Right atrium auricular region (tissue), 2 donors: ENCODE results near the gene ARL8B. TPM values are rescaled to one million over a fixed set of nuclear protein-coding genes. Genes with fewer than 3 reads are reported as not detected.

Source experiments
- DNase-seq: peaks from one replicate; pipeline ENCODE4 v3.0.0-alpha.2; 2019; ENCODE audit warnings: low spot score
- H3K27ac ChIP-seq, 2 donors: fragments of 200-600 bp; sonication (generic); 1 replicate in 1 of 2; 2 replicates in 1 of 2; pipeline ENCODE4 v1.5.1; 2016 to 2019
- H3K27me3 ChIP-seq, 2 donors: fragments of 200-600 bp; sonication (generic); one replicate each; pipeline versions ENCODE4 v1.5.1 to v1.6.0; 2017 to 2019
- H3K36me3 ChIP-seq: fragments of 200-600 bp; sonication (generic); one replicate; pipeline ENCODE4 v1.5.1; 2016
- H3K4me1 ChIP-seq, 2 donors: fragments of 200-600 bp; sonication (generic); one replicate each; pipeline versions ENCODE4 v1.5.1 to v1.6.0; 2017 to 2019
- H3K4me3 ChIP-seq, 2 donors: fragments of 200-600 bp; sonication (generic); 1 replicate in 1 of 2; 2 replicates in 1 of 2; pipeline ENCODE4 v1.5.1; 2017 to 2019; ENCODE audit warnings: mild to moderate bottlenecking in 1 of 2, moderate library complexity in 1 of 2
- H3K9me3 ChIP-seq, 2 donors: fragments of 200-600 bp; sonication (generic); one replicate each; pipeline ENCODE4 v1.5.1; 2019
- total RNA-seq, 2 donors: library from RNA; depleted of rRNA; stranded (reverse); fragments of >200 nt; gene quantifications; one replicate each; pipeline ENCODE4 v1.1.0, GENCODE V29; 2016
- TF ChIP-seq, protein P1 (sequence below), 2 donors: fragments of 200-600 bp; sonication (generic); IDR thresholded peaks; one replicate each; pipeline ENCODE4 v1.5.1; 2019; ENCODE audit warnings: antibody characterized with exemption in 2 of 2

ARL8B gene
- total RNA-seq, 2 donors from 2014 or later: 33.9 to 35.6 TPM

- H3K9me3 ChIP-seq: no peaks in the 10 kb centered on the region
- H3K4me3 ChIP-seq: no peak overlapping the region
- H3K27me3 ChIP-seq: no peaks in the 10 kb centered on the region
- H3K4me1 ChIP-seq: no peaks in the 10 kb centered on the region
- H3K36me3 ChIP-seq: peaks cover 6% of the 10 kb centered on the region
- DNase-seq: no peak
- H3K27ac ChIP-seq: no peak overlapping the region
- TF ChIP-seq, protein P1, sequence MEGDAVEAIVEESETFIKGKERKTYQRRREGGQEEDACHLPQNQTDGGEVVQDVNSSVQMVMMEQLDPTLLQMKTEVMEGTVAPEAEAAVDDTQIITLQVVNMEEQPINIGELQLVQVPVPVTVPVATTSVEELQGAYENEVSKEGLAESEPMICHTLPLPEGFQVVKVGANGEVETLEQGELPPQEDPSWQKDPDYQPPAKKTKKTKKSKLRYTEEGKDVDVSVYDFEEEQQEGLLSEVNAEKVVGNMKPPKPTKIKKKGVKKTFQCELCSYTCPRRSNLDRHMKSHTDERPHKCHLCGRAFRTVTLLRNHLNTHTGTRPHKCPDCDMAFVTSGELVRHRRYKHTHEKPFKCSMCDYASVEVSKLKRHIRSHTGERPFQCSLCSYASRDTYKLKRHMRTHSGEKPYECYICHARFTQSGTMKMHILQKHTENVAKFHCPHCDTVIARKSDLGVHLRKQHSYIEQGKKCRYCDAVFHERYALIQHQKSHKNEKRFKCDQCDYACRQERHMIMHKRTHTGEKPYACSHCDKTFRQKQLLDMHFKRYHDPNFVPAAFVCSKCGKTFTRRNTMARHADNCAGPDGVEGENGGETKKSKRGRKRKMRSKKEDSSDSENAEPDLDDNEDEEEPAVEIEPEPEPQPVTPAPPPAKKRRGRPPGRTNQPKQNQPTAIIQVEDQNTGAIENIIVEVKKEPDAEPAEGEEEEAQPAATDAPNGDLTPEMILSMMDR (IDR thresholded peaks at IDR 0.05): no peak
Measured at GRCh38 chr3:5221701-5222100, 99.6 kb downstream of the ARL8B start.

GRCh38 chr3:5222283-5223005 lies 100.4 kb downstream of the ARL8B start:
- no peaks in the 10 kb centered on the region for H3K4me1 ChIP-seq
- no peak overlapping the region for H3K27ac ChIP-seq
- H3K4me3 ChIP-seq: no peak overlapping the region
- H3K27me3 ChIP-seq: no peaks in the 10 kb centered on the region
- no peaks in the 10 kb centered on the region for H3K36me3 ChIP-seq
- no peaks in the 10 kb centered on the region for H3K9me3 ChIP-seq
- no peak for DNase-seq
- TF ChIP-seq, protein P1 (IDR thresholded peaks at IDR 0.05): no peak

DNA sequence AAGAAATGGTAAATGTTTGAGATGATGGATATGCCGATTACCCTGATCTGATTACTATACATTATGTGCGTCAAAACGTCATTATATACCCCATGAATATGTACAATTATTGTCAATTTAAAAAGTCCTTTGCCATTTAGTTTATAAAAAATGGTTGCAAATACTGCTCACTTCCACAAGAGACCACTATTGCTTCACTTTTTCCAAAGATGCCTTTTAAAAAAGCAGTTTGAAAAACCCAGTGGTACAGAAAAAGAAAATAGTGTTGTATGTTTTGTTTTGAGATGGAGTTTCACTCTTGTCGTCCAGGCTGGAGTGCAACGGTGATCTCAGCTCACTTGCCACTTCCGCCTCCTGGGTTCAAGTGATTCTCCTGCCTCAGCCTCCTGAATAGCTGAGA lies 104.7 kb downstream of the ARL8B start:
- Histone ChIP-seq H3K9me3 (no peaks in the 10 kb centered on the region), H3K27me3 (no peaks in the 10 kb centered on the region), H3K27ac (no peak overlapping the region), H3K4me3 (no peak overlapping the region), H3K36me3 (no peaks in the 10 kb centered on the region), H3K4me1 (no peaks in the 10 kb centered on the region)
- TF ChIP-seq, protein P1 (IDR thresholded peaks at IDR 0.05): peak in 1 of 2 donors; percentile 62
- no peak for DNase-seq

- no peak for DNase-seq
- Histone ChIP-seq H3K9me3 (no peaks in the 10 kb centered on the region), H3K36me3 (no peaks in the 10 kb centered on the region), H3K27me3 (no peaks in the 10 kb centered on the region), H3K4me3 (no peak overlapping the region), H3K27ac (no peak overlapping the region), H3K4me1 (no peaks in the 10 kb centered on the region)
- TF ChIP-seq, protein P1 (IDR thresholded peaks at IDR 0.05): no peak
Measured at GRCh38 chr3:5227812-5228211, 105.7 kb downstream of the ARL8B start.

DNA sequence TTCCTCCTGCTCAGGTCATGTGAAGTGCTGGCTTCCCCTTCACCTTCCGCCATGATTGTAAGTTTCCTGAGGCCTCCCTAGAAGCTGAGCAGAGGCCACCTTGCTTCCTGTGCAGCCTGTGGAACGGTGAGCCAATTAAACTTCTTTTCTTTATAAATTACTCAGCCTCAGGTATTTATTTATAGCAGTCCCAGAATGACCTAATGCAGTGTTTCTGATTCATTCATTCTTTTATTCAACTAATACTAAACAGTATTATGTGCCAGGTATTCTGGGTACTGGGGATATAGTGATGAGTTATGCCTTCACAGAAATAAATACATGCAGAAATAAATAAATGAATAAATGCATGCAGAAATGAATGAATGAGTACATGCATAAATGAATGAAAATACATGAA lies 107.3 kb downstream of the ARL8B start:
- no peak overlapping the region for H3K4me3 ChIP-seq
- TF ChIP-seq, protein P1 (IDR thresholded peaks at IDR 0.05): no peak
- H3K27me3 ChIP-seq: no peaks in the 10 kb centered on the region
- no peaks in the 10 kb centered on the region for H3K9me3 ChIP-seq
- H3K27ac ChIP-seq: no peak overlapping the region
- DNase-seq: no peak
- no peaks in the 10 kb centered on the region for H3K4me1 ChIP-seq
- no peaks in the 10 kb centered on the region for H3K36me3 ChIP-seq

Other genes starting within 250 kb of the ARL8B start
- 10 to 100 TPM; 32.3 to 49.5 TPM for gene BHLHE40, start 142.9 kb upstream of the ARL8B start, total RNA-seq
- 10 to 100 TPM in 1 of 2 donors, 1 to 10 TPM in 1; 8.1 to 11.2 TPM for gene EDEM1, start 65.4 kb downstream of the ARL8B start, total RNA-seq